HG02759 (cell line): ENCODE measurements around the gene STYXL2.

Experiments
- ATAC-seq: cut with Tn5 transposase; IDR thresholded peaks from one replicate; pipeline ENCODE4 v1.9.1; 2021; ENCODE audit warnings: mild to moderate bottlenecking, moderate library complexity; ENCODE audit not compliant: unreplicated experiment

STYXL2 gene

GRCh38 chr1:167105271-167106118 is 11.6 kb downstream of the STYXL2 start:
- no peak for ATAC-seq

GRCh38 chr1:167106119-167106461 is 12.2 kb downstream of the STYXL2 start:
- ATAC-seq: no peak

GRCh38 chr1:167107456-167107855 is 13.6 kb downstream of the STYXL2 start:
- ATAC-seq: no peak

- ATAC-seq: no peak
These were observed 15.2 kb downstream of the STYXL2 start for GRCh38 chr1:167109125-167109524.

GRCh38 chr1:167110586-167110985 is 16.7 kb downstream of the STYXL2 start:
- no peak for ATAC-seq

- no peak for ATAC-seq
These were observed 18.2 kb downstream of the STYXL2 start for GRCh38 chr1:167111868-167112709.

DNA sequence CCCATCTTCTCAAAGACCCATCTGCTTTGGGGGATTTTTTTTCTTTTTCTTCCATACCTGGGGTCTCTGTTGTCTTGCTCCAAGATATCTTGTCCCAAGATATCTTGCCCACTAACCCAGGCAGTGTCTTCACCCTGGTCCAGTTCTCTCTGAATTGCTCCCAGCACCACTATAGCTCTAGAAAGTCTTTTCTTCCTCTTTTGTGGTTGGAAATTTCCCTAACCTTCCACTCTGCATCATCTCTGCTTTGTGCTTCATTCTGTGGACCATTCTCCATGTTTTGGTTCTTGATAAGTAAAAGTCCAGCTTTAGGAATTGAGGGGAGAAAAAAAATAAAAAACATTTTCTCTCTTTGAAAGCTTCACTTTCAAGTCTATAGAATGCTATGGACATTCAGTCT is 20.9 kb downstream of the STYXL2 start:
- no peak for ATAC-seq

DNA sequence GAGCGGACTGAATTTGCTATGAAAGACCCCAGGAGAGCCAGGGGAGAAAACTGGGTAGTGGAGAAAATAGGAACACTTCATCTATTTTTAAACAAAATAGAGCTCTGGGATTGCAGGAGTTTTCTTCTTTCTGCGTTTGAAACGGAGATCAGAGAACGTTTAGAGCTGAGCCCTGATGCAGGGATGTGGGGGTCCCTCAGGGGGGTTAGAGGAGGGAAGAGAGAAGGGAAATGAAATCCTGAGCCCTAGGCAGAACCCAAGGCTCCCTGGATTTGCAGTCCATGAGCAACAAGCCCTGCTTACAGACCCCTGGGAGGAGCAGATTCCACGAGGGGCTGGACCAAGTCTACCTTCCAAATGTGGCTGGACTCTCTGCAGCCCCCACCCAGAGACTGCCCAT is 21.8 kb downstream of the STYXL2 start:
- ATAC-seq: no peak

- ATAC-seq: no peak
These were observed 22.3 kb downstream of the STYXL2 start for GRCh38 chr1:167116174-167116573.

GRCh38 chr1:167117225-167117624 is 23.4 kb downstream of the STYXL2 start:
- ATAC-seq: no peak

GRCh38 chr1:167118188-167118587 is 24.3 kb downstream of the STYXL2 start:
- ATAC-seq: no peak

GRCh38 chr1:167119696-167120095 is 25.8 kb downstream of the STYXL2 start:
- no peak for ATAC-seq

DNA sequence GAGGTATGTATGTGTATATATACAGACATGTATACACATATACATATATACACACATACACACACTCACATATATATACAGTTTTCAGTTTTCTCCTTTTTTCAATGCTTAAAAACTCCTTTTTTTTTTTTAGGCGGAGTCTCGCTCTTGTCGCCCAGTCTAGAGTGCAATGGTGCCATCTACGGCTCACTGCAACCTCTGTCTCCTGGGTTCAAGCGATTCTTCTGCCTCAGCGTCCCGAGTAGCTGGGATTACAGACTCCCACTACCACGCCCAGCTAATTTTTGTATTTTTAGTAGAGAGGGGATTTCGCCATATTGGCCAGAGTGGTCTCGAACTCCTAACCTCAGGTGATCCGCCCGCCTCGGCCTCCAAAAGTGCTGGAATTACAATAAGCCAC is 27.0 kb downstream of the STYXL2 start:
- no peak for ATAC-seq

DNA sequence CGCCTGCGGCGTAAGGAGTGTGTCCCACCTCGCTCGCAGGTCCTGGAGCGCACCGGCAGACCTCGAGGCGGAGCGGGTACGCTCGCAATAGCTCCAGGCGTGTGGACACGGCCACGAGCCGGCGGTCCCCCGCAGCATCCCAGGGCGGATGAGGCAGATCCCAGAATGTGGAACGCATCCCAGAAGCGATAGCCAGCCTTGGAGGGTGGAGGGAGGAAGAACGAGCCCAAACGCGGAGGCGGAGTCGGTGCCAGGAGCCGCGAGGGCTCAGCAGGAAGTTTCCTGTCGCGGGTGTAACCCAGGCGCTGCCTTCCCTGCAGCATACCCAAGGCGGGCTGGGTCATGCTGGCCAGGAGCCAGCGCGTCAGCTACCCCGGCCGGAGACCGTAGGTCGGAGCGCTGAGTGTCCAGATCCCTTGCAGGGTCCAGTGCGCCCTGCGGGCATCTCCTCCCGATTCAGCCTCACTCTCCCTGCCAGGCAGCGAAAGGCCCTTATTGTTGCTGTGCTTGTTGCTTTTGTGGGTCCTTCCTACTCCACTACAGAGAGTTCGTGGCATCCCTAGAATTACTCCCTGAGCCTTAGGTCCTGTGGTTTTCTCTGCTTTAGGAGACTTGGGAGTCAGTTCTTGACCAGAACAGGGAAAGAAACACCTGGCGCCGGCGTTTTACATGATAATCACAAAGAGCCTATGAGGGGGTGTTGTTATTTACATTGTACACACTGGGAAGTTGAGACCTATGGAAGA is 27.7 kb downstream of the STYXL2 start:
- ATAC-seq: no peak

DNA sequence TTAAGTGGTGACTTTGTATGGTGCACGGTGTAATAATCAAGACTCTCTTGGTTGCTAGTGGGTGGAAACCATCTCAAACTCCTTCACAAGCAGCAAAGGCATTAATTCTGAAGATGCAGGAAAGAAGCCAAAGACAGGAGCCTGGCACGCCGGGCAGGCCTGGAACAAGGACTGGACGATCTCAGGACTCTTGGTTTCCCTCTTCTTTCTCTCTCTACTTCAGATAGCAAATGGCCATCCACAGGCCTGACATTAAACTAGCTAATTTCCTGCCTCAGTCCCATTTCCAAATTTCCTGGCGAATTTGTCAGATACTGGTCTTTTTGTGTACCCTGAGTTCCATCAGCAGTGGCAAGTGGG is 28.2 kb downstream of the STYXL2 start:
- no peak for ATAC-seq

GRCh38 chr1:167122568-167122967 is 28.7 kb downstream of the STYXL2 start:
- no peak for ATAC-seq

DNA sequence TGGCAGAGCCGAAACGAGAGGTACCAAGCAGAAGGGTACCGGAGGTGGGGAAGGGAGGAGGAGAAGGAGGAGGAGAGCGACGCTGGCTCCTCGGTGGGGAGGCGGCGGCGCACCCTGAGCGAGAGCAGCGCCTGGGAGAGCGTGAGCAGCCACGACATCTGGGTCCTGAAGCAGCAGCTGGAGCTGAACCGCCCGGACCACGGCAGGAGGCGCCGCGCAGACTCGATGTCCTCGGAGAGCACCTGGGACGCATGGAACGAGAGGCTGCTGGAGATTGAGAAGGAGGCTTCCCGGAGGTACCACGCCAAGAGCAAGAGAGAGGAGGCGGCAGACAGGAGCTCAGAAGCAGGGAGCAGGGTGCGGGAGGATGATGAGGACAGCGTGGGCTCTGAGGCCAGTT is 32.4 kb downstream of the STYXL2 start:
- ATAC-seq: no peak

DNA sequence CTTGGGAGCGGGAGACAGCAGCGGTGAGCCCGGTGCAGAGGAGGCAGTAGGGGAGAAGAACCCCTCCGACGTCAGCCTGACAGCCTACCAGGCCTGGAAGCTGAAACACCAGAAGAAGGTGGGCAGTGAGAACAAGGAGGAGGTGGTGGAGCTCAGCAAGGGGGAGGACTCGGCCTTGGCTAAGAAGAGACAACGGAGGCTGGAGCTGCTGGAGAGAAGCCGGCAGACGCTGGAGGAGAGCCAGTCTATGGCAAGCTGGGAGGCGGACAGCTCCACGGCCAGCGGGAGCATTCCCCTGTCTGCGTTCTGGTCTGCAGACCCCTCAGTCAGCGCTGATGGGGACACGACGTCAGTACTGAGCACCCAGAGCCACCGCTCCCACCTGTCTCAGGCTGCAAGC is 32.9 kb downstream of the STYXL2 start:
- ATAC-seq: no peak

- no peak for ATAC-seq
These were observed 33.4 kb downstream of the STYXL2 start for GRCh38 chr1:167127236-167127635.

- no peak for ATAC-seq
These were observed 33.8 kb downstream of the STYXL2 start for GRCh38 chr1:167127661-167128060.
